ENCODE results near the gene OTOA. TPM values are rescaled to one million over a fixed set of nuclear protein-coding genes. Genes with fewer than 3 reads are reported as not detected.
"Not testable (repeated sequence)": the region's sequence is repeated elsewhere in the genome, so short reads cannot be mapped to it uniquely, and the experiment has no call there.

OTOA gene
- total RNA-seq (2014; rRNA removed; shearing (Covaris generic)), result 0.10 and 0.74 TPM in 2 replicates

- no peak for DNase-seq (ENCODE audit: low spot score)
- in situ Hi-C loops (cut with HindIII; ENCODE audit: low sequenced_read_pairs), result no loop called here
Measured at GRCh38 chr16:21663889-21664647, at the start of gene OTOA. Gene OTOA (plus strand): TSS chr16:21663968. CDS start chr16:21678515, 14,547 bp downstream.

GRCh38 chr16:21614896-21615295 lies 48.9 kb upstream of the OTOA start:
- no peak for DNase-seq (ENCODE audit: low spot score)
- in situ Hi-C loops (cut with HindIII; ENCODE audit: low sequenced_read_pairs), result no loop called here

GRCh38 chr16:21617607-21618006 lies 46.2 kb upstream of the OTOA start:
- no peak for DNase-seq (ENCODE audit: low spot score)
- in situ Hi-C loops (cut with HindIII; ENCODE audit: low sequenced_read_pairs), result no loop called here

- DNase-seq (ENCODE audit: low spot score), result no peak
- in situ Hi-C loops (cut with HindIII; ENCODE audit: low sequenced_read_pairs), result no loop called here
Measured at GRCh38 chr16:21618281-21618680, 45.5 kb upstream of the OTOA start.

- no peak for DNase-seq (ENCODE audit: low spot score)
- in situ Hi-C loops (cut with HindIII; ENCODE audit: low sequenced_read_pairs), result no loop called here
Measured at GRCh38 chr16:21619765-21620425, 43.9 kb upstream of the OTOA start.

GRCh38 chr16:21620592-21620991 lies 43.2 kb upstream of the OTOA start:
- in situ Hi-C loops (cut with HindIII; ENCODE audit: low sequenced_read_pairs), result no loop called here
- DNase-seq (ENCODE audit: low spot score), result no peak

GRCh38 chr16:21622545-21622944 lies 41.2 kb upstream of the OTOA start:
- in situ Hi-C loops (cut with HindIII; ENCODE audit: low sequenced_read_pairs), result no loop called here
- no peak for DNase-seq (ENCODE audit: low spot score)

- in situ Hi-C loops (cut with HindIII; ENCODE audit: low sequenced_read_pairs), result no loop called here
- DNase-seq (ENCODE audit: low spot score), result no peak
Measured at GRCh38 chr16:21625026-21625425, 38.7 kb upstream of the OTOA start.

GRCh38 chr16:21626659-21627277 lies 37.0 kb upstream of the OTOA start:
- DNase-seq (ENCODE audit: low spot score), result no peak
- in situ Hi-C loops (cut with HindIII; ENCODE audit: low sequenced_read_pairs), result no loop called here

- in situ Hi-C loops (cut with HindIII; ENCODE audit: low sequenced_read_pairs), result no loop called here
Measured at GRCh38 chr16:21628121-21628726, 35.5 kb upstream of the OTOA start.

GRCh38 chr16:21628772-21629171 lies 35.0 kb upstream of the OTOA start:
- in situ Hi-C loops (cut with HindIII; ENCODE audit: low sequenced_read_pairs), result no loop called here
- DNase-seq (ENCODE audit: low spot score), result no peak

More at GRCh38 chr16:21628121-21628726, 35.5 kb upstream of the OTOA start:
- no peak for DNase-seq (ENCODE audit: low spot score)

- in situ Hi-C loops (cut with HindIII; ENCODE audit: low sequenced_read_pairs); DNase-seq (ENCODE audit: low spot score): not testable (repeated sequence)
Measured at GRCh38 chr16:21629616-21630539, 33.9 kb upstream of the OTOA start.

- in situ Hi-C loops (cut with HindIII; ENCODE audit: low sequenced_read_pairs); DNase-seq (ENCODE audit: low spot score): not testable (repeated sequence)
Measured at GRCh38 chr16:21630866-21631265, 32.9 kb upstream of the OTOA start.

- in situ Hi-C loops (cut with HindIII; ENCODE audit: low sequenced_read_pairs); DNase-seq (ENCODE audit: low spot score): not testable (repeated sequence)
Measured at GRCh38 chr16:21631376-21631775, 32.4 kb upstream of the OTOA start.

- in situ Hi-C loops (cut with HindIII; ENCODE audit: low sequenced_read_pairs); DNase-seq (ENCODE audit: low spot score): not testable (repeated sequence)
Measured at GRCh38 chr16:21631951-21632575, 31.7 kb upstream of the OTOA start.

- DNase-seq (ENCODE audit: low spot score), result no peak
- in situ Hi-C loops (cut with HindIII; ENCODE audit: low sequenced_read_pairs), result no loop called here
Measured at GRCh38 chr16:21634216-21634615, 29.6 kb upstream of the OTOA start.

GRCh38 chr16:21635694-21636093 lies 28.1 kb upstream of the OTOA start:
- in situ Hi-C loops (cut with HindIII; ENCODE audit: low sequenced_read_pairs); DNase-seq (ENCODE audit: low spot score): not testable (repeated sequence)

All from G401 (cell line).